GM23338 (cell line): ENCODE data around the gene ID2. TPM values are rescaled to one million over a fixed set of nuclear protein-coding genes. Genes with fewer than 3 reads are reported as not detected.

Experiments
- ATAC-seq: fragments of 200-7000 bp; cut with Tn5 transposase; 3 replicates; pipeline ENCODE4 v1.9.1; 2020
- DNase-seq: peaks from one replicate; pipeline ENCODE4 v3.0.0-alpha.2; 2015; ENCODE audit warnings: low spot score
- H2AFZ ChIP-seq: fragments of 200-600 bp; sonication (generic); 2 replicates; pipeline ENCODE4 v1.8.0; 2016; ENCODE audit warnings: antibody characterized with exemption, mild to moderate bottlenecking, moderate library complexity
- H3F3A ChIP-seq: fragments of 200-600 bp; sonication (generic); replicated peaks from 2 replicates; pipeline ENCODE4 v1.8.0; 2017; ENCODE audit warnings: antibody characterized with exemption, mixed run types, low read depth
- H3K27ac ChIP-seq: fragments of 200-600 bp; sonication (generic); 2 replicates; pipeline ENCODE4 v1.6.1; 2016; ENCODE audit warnings: low read depth
- H3K27me3 ChIP-seq: fragments of 200-600 bp; sonication (generic); 2 replicates; pipeline ENCODE4 v1.8.0; 2016; ENCODE audit warnings: mild to moderate bottlenecking, mixed run types, moderate library complexity; ENCODE audit not compliant: insufficient read depth
- H3K36me3 ChIP-seq: fragments of 200-600 bp; sonication (generic); 2 replicates; pipeline ENCODE4 v1.8.0; 2016; ENCODE audit warnings: mild to moderate bottlenecking; ENCODE audit not compliant: insufficient read depth
- H3K4me1 ChIP-seq: fragments of 200-600 bp; sonication (generic); 2 replicates; pipeline ENCODE4 v1.8.0; 2016; ENCODE audit warnings: mild to moderate bottlenecking, moderate library complexity; ENCODE audit not compliant: insufficient read depth
- H3K4me2 ChIP-seq: fragments of 200-600 bp; sonication (generic); 2 replicates; pipeline ENCODE4 v1.7.1; 2017; ENCODE audit warnings: mixed run types
- H3K4me3 ChIP-seq: fragments of 200-600 bp; sonication (generic); 2 replicates; pipeline ENCODE4 v1.6.1; 2016; ENCODE audit warnings: mixed run types
- H3K79me2 ChIP-seq: fragments of 200-600 bp; sonication (generic); replicated peaks from 2 replicates; pipeline ENCODE4 v1.8.0; 2017; ENCODE audit warnings: mild to moderate bottlenecking; ENCODE audit not compliant: insufficient read depth
- H3K9me2 ChIP-seq: fragments of 200-600 bp; sonication (generic); 2 replicates; pipeline ENCODE4 v1.8.0; 2017; ENCODE audit not compliant: insufficient read depth
- H4K20me1 ChIP-seq: fragments of 200-600 bp; sonication (generic); replicated peaks from 2 replicates; pipeline ENCODE4 v1.8.0; 2017; ENCODE audit warnings: mild to moderate bottlenecking; ENCODE audit not compliant: insufficient read depth
- H3K27ac Mint-ChIP-seq: 2 replicates; pipeline ENCODE4 v1.8.0; 2020; ENCODE audit warnings: inconsistent platforms, mild to moderate bottlenecking, moderate library complexity, mixed read lengths
- H3K27me3 Mint-ChIP-seq: 3 replicates; pipeline ENCODE4 v1.8.0; 2022; ENCODE audit warnings: low read depth, mild to moderate bottlenecking, moderate library complexity, mixed read lengths, inconsistent platforms; ENCODE audit not compliant: insufficient read depth, poor library complexity
- H3K36me3 Mint-ChIP-seq: 3 replicates; pipeline ENCODE4 v1.8.0; 2021; ENCODE audit warnings: low read depth, mild to moderate bottlenecking, inconsistent platforms, moderate library complexity, mixed read lengths
- H3K4me1 Mint-ChIP-seq: 3 replicates; pipeline ENCODE4 v1.8.0; 2020; ENCODE audit warnings: mild to moderate bottlenecking, inconsistent platforms, mixed read lengths
- H3K4me3 Mint-ChIP-seq: 3 replicates; pipeline ENCODE4 v1.8.0; 2021; ENCODE audit warnings: moderate library complexity, mild to moderate bottlenecking, inconsistent platforms, mixed read lengths
- H3K9me3 Mint-ChIP-seq: 3 replicates; pipeline ENCODE4 v1.8.0; 2020; ENCODE audit warnings: moderate library complexity, mild to moderate bottlenecking, inconsistent platforms, mixed read lengths
- CREB1 ChIP-seq: fragments of 250-450 bp; sonication (Bioruptor Pico); IDR thresholded peaks from 2 replicates; pipeline ENCODE4 v1.5.0; 2020; ENCODE audit warnings: low read depth, mild to moderate bottlenecking, moderate library complexity
- EZH2 ChIP-seq: fragments of 200-600 bp; sonication (generic); IDR thresholded peaks from one replicate; pipeline ENCODE4 v1.8.0; 2017; ENCODE audit warnings: antibody characterized with exemption, mild to moderate bottlenecking, low read depth; ENCODE audit not compliant: unreplicated experiment
- EZH2phosphoT487 ChIP-seq: fragments of 200-600 bp; sonication (generic); IDR thresholded peaks from one replicate; pipeline ENCODE4 v1.8.1; 2018; ENCODE audit warnings: antibody characterized with exemption; ENCODE audit not compliant: unreplicated experiment
- JUNB ChIP-seq: IDR thresholded peaks from one replicate; pipeline ENCODE4 v1.6.1; 2016; ENCODE audit warnings: antibody characterized with exemption; ENCODE audit not compliant: unreplicated experiment
- POLR2AphosphoS5 ChIP-seq: IDR thresholded peaks from 2 replicates; pipeline ENCODE4 v1.6.1; 2016; ENCODE audit warnings: antibody characterized with exemption, low read depth
- STAT1 ChIP-seq: IDR thresholded peaks from one replicate; pipeline ENCODE4 v1.6.1; 2016; ENCODE audit warnings: antibody characterized with exemption; ENCODE audit not compliant: unreplicated experiment
- ZNF114 ChIP-seq: fragments of 250-450 bp; sonication (Bioruptor Pico); IDR thresholded peaks from 2 replicates; pipeline ENCODE4 v1.5.0; 2020; ENCODE audit warnings: mild to moderate bottlenecking, moderate library complexity
- ZNF331 ChIP-seq: fragments of 250-450 bp; sonication (Bioruptor Pico); IDR thresholded peaks from 2 replicates; pipeline ENCODE4 v1.5.0; 2020; ENCODE audit warnings: low read depth, mild to moderate bottlenecking, moderate library complexity
- polyA plus RNA-seq: library from polyadenylated mRNA; unstranded; fragments of >200 nt; fragmentation: Nextera tagmentation; extraction: Ambion mirVana; gene quantifications from 2 replicates; pipeline ENCODE4 v1.2.1, GENCODE V29; 2016
- total RNA-seq: library from RNA; depleted of rRNA; stranded (reverse); fragments of >200 nt; shearing (Covaris generic); gene quantifications from 2 replicates; pipeline ENCODE4 v1.2.3, GENCODE V29; 2014
- TF ChIP-seq, protein P1 (sequence below), 2 experiments: fragments of 200-600 bp in 1 of 2; sonication (generic) in 1 of 2; conservative IDR thresholded peaks; 2 replicates each; pipeline versions ENCODE4 v1.5.1 to v1.6.1; 2016 to 2017; ENCODE audit warnings: antibody characterized with exemption in 2 of 2, low read depth in 2 of 2, mild to moderate bottlenecking in 2 of 2, moderate library complexity in 1 of 2
- TF ChIP-seq, protein P2 (sequence below): fragments of 250-450 bp; sonication (Bioruptor Pico); IDR thresholded peaks from 2 replicates; pipeline ENCODE4 v1.5.0; 2020; ENCODE audit warnings: mild to moderate bottlenecking, moderate library complexity
- TF ChIP-seq, protein P3 (sequence below): IDR thresholded peaks from 2 replicates; pipeline ENCODE4 v1.6.1; 2016; ENCODE audit warnings: antibody characterized with exemption
- TF ChIP-seq, protein P4 (sequence below): IDR thresholded peaks from one replicate; pipeline ENCODE4 v1.6.1; 2018; ENCODE audit warnings: antibody characterized with exemption; ENCODE audit not compliant: unreplicated experiment

ID2 gene
- total and polyA plus RNA-seq, 2 experiments from 2014 or later, result 87.0 to 110 TPM

DNA sequence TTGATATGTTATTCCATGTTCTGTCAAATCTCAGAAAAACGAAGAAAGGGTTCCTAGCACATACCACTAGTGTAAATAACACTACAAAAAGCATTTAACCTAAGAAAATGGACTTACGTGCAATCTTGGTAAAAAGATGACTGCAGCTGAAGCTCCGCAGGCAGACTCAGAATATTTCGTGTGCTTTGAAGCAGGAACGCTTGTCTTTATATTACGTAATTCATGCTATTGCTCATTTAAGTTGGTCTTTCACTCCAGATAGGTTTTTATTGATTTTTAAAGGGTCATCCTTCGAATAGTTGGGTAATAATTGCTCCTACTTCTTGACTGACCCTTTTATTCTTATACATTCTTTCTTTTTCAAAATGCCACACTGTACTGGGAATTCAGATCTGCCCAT is 44.0 kb downstream of the ID2 start:
- TF ChIP-seq ZNF331 (CRISPR knock-in tag) (no peak), POLR2AphosphoS5 (no peak), EZH2 (no peak), JUNB (no peak), EZH2phosphoT487 (no peak), ZNF114 (no peak), CREB1 (CRISPR knock-in tag) (no peak), STAT1 (no peak)
- TF ChIP-seq, protein P1, sequence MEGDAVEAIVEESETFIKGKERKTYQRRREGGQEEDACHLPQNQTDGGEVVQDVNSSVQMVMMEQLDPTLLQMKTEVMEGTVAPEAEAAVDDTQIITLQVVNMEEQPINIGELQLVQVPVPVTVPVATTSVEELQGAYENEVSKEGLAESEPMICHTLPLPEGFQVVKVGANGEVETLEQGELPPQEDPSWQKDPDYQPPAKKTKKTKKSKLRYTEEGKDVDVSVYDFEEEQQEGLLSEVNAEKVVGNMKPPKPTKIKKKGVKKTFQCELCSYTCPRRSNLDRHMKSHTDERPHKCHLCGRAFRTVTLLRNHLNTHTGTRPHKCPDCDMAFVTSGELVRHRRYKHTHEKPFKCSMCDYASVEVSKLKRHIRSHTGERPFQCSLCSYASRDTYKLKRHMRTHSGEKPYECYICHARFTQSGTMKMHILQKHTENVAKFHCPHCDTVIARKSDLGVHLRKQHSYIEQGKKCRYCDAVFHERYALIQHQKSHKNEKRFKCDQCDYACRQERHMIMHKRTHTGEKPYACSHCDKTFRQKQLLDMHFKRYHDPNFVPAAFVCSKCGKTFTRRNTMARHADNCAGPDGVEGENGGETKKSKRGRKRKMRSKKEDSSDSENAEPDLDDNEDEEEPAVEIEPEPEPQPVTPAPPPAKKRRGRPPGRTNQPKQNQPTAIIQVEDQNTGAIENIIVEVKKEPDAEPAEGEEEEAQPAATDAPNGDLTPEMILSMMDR (conservative IDR thresholded peaks at IDR 0.05; ENCODE audit: low read depth in 2 of 2), result no peak
- TF ChIP-seq, protein P2, sequence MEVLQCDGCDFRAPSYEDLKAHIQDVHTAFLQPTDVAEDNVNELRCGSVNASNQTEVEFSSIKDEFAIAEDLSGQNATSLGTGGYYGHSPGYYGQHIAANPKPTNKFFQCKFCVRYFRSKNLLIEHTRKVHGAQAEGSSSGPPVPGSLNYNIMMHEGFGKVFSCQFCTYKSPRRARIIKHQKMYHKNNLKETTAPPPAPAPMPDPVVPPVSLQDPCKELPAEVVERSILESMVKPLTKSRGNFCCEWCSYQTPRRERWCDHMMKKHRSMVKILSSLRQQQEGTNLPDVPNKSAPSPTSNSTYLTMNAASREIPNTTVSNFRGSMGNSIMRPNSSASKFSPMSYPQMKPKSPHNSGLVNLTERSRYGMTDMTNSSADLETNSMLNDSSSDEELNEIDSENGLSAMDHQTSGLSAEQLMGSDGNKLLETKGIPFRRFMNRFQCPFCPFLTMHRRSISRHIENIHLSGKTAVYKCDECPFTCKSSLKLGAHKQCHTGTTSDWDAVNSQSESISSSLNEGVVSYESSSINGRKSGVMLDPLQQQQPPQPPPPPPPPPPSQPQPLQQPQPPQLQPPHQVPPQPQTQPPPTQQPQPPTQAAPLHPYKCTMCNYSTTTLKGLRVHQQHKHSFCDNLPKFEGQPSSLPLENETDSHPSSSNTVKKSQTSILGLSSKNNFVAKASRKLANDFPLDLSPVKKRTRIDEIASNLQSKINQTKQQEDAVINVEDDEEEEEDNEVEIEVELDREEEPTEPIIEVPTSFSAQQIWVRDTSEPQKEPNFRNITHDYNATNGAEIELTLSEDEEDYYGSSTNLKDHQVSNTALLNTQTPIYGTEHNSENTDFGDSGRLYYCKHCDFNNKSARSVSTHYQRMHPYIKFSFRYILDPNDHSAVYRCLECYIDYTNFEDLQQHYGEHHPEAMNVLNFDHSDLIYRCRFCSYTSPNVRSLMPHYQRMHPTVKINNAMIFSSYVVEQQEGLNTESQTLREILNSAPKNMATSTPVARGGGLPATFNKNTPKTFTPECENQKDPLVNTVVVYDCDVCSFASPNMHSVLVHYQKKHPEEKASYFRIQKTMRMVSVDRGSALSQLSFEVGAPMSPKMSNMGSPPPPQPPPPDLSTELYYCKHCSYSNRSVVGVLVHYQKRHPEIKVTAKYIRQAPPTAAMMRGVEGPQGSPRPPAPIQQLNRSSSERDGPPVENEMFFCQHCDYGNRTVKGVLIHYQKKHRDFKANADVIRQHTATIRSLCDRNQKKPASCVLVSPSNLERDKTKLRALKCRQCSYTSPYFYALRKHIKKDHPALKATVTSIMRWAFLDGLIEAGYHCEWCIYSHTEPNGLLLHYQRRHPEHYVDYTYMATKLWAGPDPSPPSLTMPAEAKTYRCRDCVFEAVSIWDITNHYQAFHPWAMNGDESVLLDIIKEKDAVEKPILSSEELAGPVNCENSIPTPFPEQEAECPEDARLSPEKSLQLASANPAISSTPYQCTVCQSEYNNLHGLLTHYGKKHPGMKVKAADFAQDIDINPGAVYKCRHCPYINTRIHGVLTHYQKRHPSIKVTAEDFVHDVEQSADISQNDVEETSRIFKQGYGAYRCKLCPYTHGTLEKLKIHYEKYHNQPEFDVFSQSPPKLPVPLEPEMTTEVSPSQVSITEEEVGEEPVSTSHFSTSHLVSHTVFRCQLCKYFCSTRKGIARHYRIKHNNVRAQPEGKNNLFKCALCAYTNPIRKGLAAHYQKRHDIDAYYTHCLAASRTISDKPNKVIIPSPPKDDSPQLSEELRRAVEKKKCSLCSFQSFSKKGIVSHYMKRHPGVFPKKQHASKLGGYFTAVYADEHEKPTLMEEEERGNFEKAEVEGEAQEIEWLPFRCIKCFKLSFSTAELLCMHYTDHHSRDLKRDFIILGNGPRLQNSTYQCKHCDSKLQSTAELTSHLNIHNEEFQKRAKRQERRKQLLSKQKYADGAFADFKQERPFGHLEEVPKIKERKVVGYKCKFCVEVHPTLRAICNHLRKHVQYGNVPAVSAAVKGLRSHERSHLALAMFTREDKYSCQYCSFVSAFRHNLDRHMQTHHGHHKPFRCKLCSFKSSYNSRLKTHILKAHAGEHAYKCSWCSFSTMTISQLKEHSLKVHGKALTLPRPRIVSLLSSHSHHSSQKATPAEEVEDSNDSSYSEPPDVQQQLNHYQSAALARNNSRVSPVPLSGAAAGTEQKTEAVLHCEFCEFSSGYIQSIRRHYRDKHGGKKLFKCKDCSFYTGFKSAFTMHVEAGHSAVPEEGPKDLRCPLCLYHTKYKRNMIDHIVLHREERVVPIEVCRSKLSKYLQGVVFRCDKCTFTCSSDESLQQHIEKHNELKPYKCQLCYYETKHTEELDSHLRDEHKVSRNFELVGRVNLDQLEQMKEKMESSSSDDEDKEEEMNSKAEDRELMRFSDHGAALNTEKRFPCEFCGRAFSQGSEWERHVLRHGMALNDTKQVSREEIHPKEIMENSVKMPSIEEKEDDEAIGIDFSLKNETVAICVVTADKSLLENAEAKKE (CRISPR knock-in tag), result no peak
- TF ChIP-seq, protein P3, sequence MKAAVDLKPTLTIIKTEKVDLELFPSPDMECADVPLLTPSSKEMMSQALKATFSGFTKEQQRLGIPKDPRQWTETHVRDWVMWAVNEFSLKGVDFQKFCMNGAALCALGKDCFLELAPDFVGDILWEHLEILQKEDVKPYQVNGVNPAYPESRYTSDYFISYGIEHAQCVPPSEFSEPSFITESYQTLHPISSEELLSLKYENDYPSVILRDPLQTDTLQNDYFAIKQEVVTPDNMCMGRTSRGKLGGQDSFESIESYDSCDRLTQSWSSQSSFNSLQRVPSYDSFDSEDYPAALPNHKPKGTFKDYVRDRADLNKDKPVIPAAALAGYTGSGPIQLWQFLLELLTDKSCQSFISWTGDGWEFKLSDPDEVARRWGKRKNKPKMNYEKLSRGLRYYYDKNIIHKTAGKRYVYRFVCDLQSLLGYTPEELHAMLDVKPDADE, result no peak
- TF ChIP-seq, protein P4, sequence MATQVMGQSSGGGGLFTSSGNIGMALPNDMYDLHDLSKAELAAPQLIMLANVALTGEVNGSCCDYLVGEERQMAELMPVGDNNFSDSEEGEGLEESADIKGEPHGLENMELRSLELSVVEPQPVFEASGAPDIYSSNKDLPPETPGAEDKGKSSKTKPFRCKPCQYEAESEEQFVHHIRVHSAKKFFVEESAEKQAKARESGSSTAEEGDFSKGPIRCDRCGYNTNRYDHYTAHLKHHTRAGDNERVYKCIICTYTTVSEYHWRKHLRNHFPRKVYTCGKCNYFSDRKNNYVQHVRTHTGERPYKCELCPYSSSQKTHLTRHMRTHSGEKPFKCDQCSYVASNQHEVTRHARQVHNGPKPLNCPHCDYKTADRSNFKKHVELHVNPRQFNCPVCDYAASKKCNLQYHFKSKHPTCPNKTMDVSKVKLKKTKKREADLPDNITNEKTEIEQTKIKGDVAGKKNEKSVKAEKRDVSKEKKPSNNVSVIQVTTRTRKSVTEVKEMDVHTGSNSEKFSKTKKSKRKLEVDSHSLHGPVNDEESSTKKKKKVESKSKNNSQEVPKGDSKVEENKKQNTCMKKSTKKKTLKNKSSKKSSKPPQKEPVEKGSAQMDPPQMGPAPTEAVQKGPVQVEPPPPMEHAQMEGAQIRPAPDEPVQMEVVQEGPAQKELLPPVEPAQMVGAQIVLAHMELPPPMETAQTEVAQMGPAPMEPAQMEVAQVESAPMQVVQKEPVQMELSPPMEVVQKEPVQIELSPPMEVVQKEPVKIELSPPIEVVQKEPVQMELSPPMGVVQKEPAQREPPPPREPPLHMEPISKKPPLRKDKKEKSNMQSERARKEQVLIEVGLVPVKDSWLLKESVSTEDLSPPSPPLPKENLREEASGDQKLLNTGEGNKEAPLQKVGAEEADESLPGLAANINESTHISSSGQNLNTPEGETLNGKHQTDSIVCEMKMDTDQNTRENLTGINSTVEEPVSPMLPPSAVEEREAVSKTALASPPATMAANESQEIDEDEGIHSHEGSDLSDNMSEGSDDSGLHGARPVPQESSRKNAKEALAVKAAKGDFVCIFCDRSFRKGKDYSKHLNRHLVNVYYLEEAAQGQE, result no peak
- Histone ChIP-seq H3K36me3 (no peaks in the 10 kb centered on the region), H3K9me2 (no peaks in the 10 kb centered on the region), H2AFZ (no peak overlapping the region), H3K27me3 (no peaks in the 10 kb centered on the region), H3K4me1 (no peaks in the 10 kb centered on the region), H3K4me3 (no peak overlapping the region), H3F3A (no peaks in the 10 kb centered on the region), H4K20me1 (no peaks in the 10 kb centered on the region), H3K27ac (no peak overlapping the region), H3K79me2 (no peaks in the 10 kb centered on the region), H3K4me2 (no peak overlapping the region)
- Mint-ChIP-seq H3K4me3 (no peak overlapping the region), H3K9me3 (no peaks in the 10 kb centered on the region), H3K4me1 (peaks cover 4% of the 10 kb centered on the region), H3K27me3 (no peaks in the 10 kb centered on the region), H3K36me3 (no peaks in the 10 kb centered on the region), H3K27ac (no peak overlapping the region)
- DNase-seq (no peak), ATAC-seq (no peak)
